ENCODE results near the gene MRPL44.

The MRPL44 gene

GRCh38 chr2:224011837-224012236 lies 54.6 kb downstream of the MRPL44 start:
- no peak for DNase-seq

GRCh38 chr2:224014336-224014735 lies 57.1 kb downstream of the MRPL44 start:
- no peak for DNase-seq

DNA sequence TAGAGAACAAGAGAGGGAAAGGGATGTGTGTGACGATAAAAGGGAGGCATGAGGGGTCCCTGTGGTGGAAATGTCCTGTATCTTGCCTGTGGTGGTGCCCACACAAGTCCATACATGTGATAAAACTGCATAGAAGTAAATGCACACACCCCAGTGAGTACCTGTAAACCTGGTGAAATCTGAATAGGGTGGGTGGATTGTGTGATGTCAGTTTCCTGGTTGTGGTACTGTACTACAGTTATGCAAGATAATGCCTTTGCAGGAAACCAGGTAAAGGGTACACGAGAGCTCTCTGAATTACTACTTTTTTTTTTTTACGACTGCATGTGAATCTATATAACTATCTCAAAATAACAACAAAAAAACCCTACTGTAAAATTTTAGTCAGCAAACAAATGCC lies 59.7 kb downstream of the MRPL44 start:
- DNase-seq, result no peak

All from NCI-H510A (cell line).